NK-92 (cell line): ENCODE results near the gene AKT1S1.
"Not testable (repeated sequence)": the region's sequence is repeated elsewhere in the genome, so short reads cannot be mapped to it uniquely, and the experiment has no call there.

Source experiments
- DNase-seq: peaks from one replicate; lab custom pipeline; 2025; ENCODE audit not compliant: unreplicated experiment; lab: John Stamatoyannopoulos, UW

Gene AKT1S1

GRCh38 chr19:49839713-49840112, 37.4 kb downstream of the AKT1S1 start:
- no peak for DNase-seq

- DNase-seq: no peak
Observed at GRCh38 chr19:49838885-49839588, 38.1 kb downstream of the AKT1S1 start.

GRCh38 chr19:49837425-49837824, 39.7 kb downstream of the AKT1S1 start:
- DNase-seq: no peak

GRCh38 chr19:49837009-49837310, 40.2 kb downstream of the AKT1S1 start:
- DNase-seq: no peak

- no peak for DNase-seq
Observed at GRCh38 chr19:49836176-49837008, 40.8 kb downstream of the AKT1S1 start.

GRCh38 chr19:49835562-49835961, 41.6 kb downstream of the AKT1S1 start:
- no peak for DNase-seq

- DNase-seq: no peak
Observed at GRCh38 chr19:49833599-49833998, 43.6 kb downstream of the AKT1S1 start.

- DNase-seq: no peak
Observed at GRCh38 chr19:49832556-49832955, 44.6 kb downstream of the AKT1S1 start.

- DNase-seq: no peak
Observed at GRCh38 chr19:49831592-49831991, 45.6 kb downstream of the AKT1S1 start.

- DNase-seq: no peak
Observed at GRCh38 chr19:49830766-49831165, 46.4 kb downstream of the AKT1S1 start.

- no peak for DNase-seq
Observed at GRCh38 chr19:49829721-49830120, 47.4 kb downstream of the AKT1S1 start.

GRCh38 chr19:49829200-49829599, 48.0 kb downstream of the AKT1S1 start:
- DNase-seq: no peak

- DNase-seq: no peak
Observed at GRCh38 chr19:49827034-49827433, 50.1 kb downstream of the AKT1S1 start.

GRCh38 chr19:49824662-49825061, 52.5 kb downstream of the AKT1S1 start:
- DNase-seq: no peak

GRCh38 chr19:49823472-49823871, 53.7 kb downstream of the AKT1S1 start:
- no peak for DNase-seq

- DNase-seq: no peak
Observed at GRCh38 chr19:49820125-49820524, 57.0 kb downstream of the AKT1S1 start.

- DNase-seq: not testable (repeated sequence)
Observed at GRCh38 chr19:49819452-49820115, 57.6 kb downstream of the AKT1S1 start.
